CD4-positive, alpha-beta T cell treated with Interleukin-17A for 1 hour (primary cell): ENCODE data around the gene PIGR.

Source experiments
- DNase-seq: peaks from one replicate; pipeline ENCODE4 v3.0.0-alpha.2; 2020

PIGR gene

GRCh38 chr1:206887701-206888100 lies 58.6 kb downstream of the PIGR start:
- no peak for DNase-seq

GRCh38 chr1:206886831-206887230 lies 59.4 kb downstream of the PIGR start:
- DNase-seq, result no peak

- DNase-seq, result no peak
These were observed 60.8 kb downstream of the PIGR start for GRCh38 chr1:206885341-206886060.

GRCh38 chr1:206883876-206884275 lies 62.4 kb downstream of the PIGR start:
- DNase-seq, result no peak

- no peak for DNase-seq
These were observed 63.1 kb downstream of the PIGR start for GRCh38 chr1:206883160-206883559.

- no peak for DNase-seq
These were observed 63.7 kb downstream of the PIGR start for GRCh38 chr1:206882555-206882954.

- DNase-seq, result no peak
These were observed 66.0 kb downstream of the PIGR start for GRCh38 chr1:206880314-206880713.
